ENCODE data around the gene ENTR1.

ENTR1 gene

DNA sequence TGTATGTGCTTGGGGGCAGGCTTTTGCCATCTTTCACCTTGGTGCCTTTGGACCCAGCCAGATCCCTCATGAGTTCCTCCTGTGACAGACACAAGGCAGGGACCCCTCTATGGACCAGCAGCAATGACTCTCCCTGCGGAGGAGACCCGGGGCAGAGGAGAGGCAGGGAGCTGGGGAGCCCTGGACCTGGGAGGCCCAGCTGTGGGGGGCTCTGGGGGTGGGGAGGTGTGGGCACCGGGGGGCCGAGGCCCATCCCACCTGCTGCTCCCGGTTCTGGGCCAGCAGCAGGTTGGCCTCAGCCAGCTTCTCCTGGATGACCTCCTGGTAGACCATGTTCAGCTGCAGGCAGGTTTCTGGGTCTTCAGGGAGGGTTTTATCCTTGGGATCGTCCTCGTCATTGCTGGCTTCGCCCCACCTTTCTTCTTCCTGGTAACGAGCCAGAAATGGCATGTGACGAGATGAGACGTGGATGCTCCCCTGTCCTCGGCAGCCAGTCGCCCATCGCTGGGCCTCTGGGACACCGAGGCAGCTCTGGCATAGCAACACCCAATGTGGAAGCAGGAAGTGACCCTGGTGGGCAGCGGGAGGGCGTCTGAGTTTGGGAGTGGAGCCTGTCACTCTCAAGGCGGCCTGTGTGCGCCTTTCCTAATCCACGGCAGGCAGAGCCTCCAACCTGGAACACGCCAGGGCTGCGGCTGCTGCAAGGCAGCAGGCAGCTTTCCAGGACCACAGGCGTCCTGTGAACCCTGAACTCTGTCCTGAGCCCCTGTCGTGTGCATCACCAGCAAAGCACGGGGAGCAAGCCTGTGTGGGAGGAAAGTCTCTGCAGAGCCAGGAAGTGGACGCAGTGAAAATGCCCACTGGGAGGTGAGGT, 14.8 kb downstream of the ENTR1 start:
- DNase-seq: no peak

DNA sequence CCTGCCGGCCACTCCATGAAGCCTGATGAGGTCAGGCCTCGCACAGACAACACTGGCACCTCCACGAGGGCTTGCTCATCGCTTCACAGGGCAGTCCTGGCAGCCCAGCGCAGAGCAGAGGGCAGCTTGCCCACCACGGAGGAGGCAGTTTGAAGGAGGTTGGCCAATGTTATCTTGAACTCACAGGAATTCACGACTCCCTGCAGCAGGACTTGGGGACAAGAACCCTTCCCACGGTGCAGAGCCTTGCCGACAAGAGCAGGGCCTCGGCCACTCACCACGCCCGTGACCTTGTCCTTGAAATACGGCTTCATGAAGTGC, 15.4 kb downstream of the ENTR1 start:
- DNase-seq: no peak

DNA sequence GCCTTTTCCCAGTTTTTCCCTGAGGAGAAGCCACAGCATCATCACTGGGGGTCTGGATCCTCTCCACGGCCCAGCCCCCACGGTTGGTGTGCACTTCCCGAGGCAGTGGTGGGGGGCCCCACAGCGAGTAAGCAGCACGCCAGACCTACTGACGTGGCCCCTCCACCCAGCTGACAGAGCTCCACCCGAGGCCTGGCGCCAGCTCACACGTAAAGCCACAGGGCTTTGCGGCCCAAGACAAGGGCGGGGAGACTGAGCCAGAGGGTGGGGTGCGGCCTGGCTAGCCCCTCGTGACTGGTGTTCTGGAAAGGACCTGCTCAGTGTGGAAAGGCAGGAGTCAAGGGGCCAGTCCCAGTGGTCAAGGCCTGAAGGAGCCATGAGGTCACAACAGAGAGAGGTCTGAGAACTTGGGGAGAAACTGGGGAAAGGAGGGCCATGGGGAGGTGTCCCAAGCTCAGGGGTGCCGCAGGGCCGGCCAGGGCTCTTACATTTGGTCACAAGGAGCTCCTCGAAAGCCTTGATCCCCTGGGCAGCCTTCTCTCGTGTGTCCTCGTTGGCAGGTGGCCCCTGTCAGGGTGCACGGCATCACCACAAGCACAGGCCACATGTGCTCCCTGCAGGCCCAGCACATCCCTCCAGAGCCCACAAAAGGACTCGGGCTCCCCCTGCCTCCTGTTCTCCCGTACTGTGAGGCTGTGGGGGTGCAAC, 15.9 kb downstream of the ENTR1 start:
- no peak for DNase-seq

DNA sequence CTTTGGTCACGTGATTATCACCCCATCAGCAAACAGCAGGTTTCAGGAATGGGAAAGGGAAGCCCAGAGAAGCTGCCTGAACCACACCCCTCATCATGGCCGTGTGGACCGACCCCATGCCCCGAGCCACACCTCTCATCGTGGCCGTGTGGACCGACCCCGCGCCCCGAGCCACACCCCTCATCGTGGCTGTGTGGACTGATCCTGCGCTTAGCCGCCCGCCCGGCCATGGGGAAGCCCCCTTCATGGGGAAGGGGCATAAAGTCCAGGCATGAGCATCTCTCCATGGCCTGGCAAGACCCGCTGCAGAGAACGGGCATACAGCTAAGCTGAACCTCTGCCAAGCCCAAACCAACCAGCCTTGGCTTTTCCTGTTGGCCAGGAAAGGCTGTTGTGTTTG, 16.9 kb downstream of the ENTR1 start:
- DNase-seq: no peak

- DNase-seq: no peak
Observed at GRCh38 chr9:136392538-136393449, 17.6 kb downstream of the ENTR1 start.

GRCh38 chr9:136391737-136392537, 18.5 kb downstream of the ENTR1 start:
- no peak for DNase-seq

DNA sequence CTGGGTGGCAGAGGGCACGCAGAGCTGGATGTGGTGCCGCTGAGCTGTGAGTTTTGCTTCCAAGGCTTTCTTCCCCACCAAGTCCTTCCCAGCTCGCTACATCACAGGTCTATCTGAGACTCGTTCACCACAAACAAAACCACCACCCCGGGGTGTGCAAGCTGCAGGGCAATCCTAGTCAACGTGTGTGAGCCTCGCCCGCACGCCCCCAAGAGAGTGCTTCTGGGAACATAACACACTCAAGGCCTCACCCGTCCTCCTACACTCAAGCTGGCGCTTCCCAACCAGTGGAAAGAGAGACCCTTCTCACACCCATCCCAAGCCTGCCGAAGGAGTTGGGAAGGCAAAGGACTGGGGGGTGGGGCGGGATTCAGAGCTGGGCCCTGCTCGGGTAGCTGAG, 21.0 kb downstream of the ENTR1 start:
- no peak for DNase-seq

- DNase-seq: no peak
Observed at GRCh38 chr9:136387217-136387616, 23.2 kb downstream of the ENTR1 start.

DNA sequence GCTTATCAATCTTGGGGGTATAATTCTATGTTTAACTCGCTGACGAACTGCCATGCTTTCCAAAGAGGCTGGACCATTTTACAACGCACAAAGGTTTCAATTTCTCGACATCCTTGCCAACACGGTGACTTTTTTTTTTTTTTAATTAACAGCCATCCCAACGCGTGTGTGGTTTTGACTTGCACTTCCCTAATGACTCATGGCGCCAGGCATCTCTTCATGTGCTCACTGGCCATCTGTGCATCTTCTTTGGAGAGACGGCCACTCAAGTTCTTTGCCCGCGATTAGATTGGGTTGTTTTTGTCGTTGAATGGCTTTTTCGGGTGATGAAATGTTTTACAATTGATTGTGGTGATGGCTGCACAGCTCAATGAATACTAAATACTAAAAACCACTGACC, 24.4 kb downstream of the ENTR1 start:
- peak; percentile 42 to 68 (median 46) for DNase-seq

DNA sequence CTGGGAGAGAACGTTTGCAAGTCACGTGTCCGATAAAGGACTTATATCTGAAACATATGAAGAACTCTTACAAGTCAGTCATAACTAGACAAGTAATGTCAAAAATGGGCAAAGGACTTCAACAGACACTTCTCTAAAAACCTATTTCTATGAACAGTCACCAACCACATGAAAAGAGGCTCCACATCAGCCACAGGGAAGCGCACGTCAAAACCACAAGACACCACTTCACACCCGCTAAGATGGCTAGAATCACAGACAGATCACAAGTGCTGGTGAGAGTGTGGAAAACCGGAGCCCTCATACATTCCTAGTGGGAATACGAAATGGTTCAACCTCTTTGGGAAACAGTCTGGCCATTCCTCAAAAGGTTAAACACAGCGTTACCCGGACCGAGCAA, 25.4 kb downstream of the ENTR1 start:
- peak in 1 of 3 donors; percentile 6 for DNase-seq

DNA sequence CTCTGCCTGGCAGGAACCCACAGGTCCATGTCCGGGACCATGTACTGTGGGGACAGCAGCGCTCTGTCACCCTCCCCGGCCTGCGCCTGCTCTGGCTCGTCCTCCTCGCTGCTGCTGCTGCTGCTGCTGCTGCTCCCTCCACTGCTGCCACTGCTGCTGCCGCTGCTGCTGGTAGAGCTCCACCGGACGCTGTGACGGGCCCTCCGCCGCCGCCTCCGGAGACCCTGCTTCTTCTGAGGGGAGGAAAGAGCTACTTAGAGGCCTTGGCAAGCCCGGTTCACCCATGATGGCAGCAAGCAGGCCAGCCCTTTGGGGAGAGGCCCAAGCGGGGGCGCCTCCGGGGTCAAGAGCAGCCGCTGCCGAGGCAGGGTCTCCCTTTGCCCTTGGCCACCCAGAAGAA, 27.0 kb downstream of the ENTR1 start:
- DNase-seq: no peak

DNA sequence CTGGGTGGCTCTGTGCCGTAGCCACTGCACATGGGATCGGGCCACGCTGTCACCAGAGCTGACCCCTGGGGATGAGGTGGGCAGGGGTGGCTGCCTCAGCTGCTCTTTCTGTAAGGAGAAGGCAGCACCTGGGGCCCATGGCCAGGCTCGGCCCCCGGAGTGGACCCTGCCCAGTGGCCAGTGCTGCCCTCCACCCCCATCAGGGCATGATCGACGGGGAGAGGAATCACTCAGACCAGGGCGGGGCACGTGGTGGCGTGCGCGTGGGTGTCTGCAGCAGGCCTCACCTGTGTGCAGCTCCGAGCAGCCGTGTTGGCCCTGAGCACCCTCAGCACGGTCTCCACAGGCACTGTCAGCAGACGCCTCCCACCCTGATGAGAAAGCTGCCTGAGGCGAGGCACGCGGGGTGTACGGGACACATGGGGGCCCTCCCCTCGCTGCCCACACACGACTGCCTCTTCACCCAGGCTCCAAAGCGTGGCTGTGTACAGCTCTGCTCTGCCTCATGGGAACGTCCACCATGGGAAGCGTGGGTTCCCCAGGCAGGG, 28.4 kb downstream of the ENTR1 start:
- no peak for DNase-seq

DNA sequence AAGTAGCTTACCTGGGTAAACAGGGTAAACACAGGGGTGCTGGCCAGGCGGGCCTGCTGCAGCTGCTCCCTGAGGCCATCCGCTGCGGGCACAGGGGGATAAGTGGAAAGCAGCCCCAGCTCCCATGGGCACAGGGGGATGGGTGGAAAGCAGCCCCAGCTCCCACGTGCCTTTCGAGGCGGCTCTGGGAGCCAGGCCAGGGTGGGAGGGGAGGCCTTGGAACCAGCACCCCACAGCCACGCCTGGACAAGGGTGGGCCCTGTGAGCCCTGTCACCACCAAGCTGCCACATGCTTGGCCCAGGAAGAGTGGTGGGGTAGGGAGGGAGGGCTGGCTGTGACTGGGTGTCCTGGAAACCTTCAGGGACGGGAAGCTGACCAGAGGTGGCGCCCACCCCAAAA, 29.1 kb downstream of the ENTR1 start:
- DNase-seq: no peak

DNA sequence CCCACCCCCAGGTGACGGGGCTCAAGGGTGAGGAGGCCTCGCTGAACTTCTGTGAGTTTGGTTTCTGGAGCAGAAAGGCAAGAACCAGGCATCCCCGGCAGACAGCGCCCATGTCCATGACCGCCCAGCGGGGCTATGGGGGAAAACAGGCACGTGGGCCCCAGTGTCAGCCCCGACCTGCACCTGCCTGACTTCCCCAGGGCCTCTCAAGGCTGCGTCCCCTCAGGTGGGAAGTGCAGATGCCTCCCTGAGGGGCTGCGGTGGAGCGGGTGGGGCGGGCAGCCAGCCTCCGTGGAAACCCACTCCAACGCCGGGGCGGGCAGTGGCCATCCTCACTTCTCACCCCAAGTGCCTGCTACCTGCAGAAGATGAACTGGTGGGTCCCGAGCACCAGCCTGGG, 30.0 kb downstream of the ENTR1 start:
- DNase-seq: no peak

DNA sequence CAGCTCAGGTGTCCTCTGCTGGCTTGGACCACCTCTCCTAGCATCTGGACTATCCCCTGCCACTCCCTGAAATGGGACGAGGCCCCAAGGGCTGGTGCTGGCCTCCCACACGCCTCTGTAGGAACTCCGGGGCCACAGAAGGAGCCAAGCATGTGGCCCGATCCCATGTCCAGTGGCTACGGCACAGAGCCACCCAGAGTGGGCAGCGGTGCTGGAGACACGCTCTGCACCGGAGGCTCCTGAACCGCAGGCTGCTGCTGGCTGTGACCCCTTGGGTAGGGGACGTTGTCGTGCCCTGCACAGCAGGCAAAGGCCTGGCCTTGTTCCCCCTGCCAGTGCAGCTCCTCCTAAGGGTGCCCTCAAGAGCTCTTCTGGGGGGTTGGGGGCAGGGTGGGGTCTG, 30.5 kb downstream of the ENTR1 start:
- DNase-seq: no peak

GRCh38 chr9:136379401-136379800, 31.0 kb downstream of the ENTR1 start:
- DNase-seq: no peak

DNA sequence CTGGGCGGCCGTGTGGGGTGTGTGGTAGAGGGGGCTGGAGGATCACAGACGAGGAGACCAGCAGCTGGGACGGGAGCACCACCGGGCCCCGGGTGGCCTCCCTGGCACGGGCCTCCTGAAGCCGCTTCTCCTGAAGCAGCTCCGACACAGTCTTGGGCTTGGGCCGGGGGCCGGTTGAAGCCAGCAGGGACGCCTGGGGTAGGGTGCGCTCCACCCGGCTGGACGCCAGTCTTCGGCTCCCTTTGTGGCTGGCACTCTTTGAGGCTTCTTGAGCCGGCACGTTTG, 31.5 kb downstream of the ENTR1 start:
- DNase-seq: no peak

DNA sequence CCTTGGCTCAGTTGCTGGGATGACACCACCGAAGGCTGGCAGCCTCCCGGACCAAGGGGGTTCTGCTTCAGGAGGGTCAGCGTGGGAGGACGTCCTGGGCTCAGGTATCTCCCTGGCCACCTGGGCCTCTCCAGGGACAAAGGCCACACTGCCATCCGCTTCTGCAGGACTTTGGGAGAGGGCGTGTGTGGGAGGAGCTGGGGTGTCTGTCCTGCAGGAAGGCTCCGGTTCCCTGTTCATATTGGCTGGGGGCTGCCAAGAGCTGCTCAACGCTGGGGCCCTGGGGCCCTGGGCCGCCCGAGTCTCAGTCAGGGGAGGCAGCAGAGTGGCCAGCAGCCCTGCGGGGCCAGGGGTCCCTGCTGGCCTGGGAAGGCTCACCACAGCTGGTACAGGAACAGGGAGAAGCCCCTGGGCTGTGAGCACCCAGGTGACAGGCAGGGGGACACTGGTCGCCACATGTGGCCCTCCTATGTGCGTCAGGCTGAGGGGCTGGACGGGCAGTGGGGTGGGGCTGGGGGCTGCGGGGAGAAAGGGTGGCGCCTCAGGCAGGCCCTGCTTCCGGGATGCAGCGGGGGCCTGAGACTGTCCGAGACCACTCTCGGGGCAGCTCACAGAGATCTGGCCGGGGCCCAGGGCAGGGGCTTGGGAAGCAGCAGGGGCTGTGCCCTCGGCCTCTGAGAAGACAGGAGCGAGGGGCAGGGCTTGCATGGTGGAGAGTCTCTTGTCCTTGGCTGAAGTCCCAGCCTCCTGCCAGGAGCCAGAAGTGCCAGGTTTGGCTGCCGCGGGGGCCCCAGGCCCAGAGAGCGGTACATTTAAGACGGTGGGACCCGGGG, 32.0 kb downstream of the ENTR1 start:
- no peak for DNase-seq

DNA sequence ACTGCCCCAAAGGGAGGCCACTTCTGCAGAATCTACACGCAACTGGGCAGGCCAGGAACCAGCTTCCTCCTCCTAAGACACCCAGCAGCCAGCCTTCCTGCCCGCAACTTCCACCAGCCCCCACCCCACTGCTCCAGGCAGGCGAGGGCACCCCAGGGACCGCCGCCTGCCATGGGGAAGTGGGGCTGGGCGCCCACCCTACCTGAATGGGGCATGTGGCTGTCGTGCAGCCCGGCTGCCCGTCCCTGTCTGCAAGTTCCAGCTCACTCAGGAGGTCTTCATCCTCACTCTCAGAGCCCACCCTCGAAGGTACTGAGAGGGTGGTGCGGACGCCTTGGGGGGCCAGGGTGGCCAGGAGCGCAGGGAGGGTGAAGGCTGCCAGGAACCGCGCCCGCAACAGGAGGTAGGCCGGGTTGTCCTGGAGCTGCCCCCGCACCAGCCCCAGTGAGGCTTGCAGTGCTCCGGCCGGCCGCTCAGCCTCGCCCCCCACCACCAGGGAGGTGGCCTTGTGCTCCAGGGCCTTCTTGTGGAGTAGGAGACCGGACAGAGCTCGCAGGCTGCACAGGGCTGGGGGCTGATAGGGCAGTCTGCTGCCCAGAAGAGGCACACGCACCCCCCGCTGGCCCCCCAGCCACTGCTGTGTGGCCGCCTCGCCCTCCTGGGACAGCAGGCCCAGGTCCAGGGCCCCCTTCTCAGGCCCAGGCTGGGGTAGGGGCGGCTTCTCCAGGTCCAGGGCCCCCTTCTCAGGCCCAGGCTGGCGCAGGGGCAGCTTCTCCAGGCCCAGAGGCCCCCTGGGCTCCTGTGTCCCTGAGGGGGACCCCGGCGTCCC, 32.9 kb downstream of the ENTR1 start:
- DNase-seq: peak; percentile 27 to 52 (median 49)

GRCh38 chr9:136376457-136376856, 34.0 kb downstream of the ENTR1 start:
- no peak for DNase-seq

- DNase-seq: no peak
Observed at GRCh38 chr9:136375096-136375495, 35.3 kb downstream of the ENTR1 start.

Data from suppressor macrophage treated with lipopolysaccharide for 1 hour (primary cell).